Omental fat pad (tissue), 4 donors: ENCODE data around the gene TEAD1. TPM values are rescaled to one million over a fixed set of nuclear protein-coding genes. Genes with fewer than 3 reads are reported as not detected.

Source experiments
- ATAC-seq: fragments of 150-250 bp; one replicate; pipeline ENCODE4 v1.9.1; 2016; ENCODE audit warnings: mild to moderate bottlenecking, moderate library complexity; ENCODE audit not compliant: low FRiP score
- DNase-seq: peaks from one replicate; pipeline ENCODE4 v3.0.0-alpha.2; 2019; ENCODE audit warnings: low spot score
- total RNA-seq, 4 donors: library from RNA; depleted of rRNA; stranded (reverse); fragments of >200 nt; gene quantifications; one replicate each; pipeline ENCODE4 v1.1.0, GENCODE V29; 2016
- TF ChIP-seq, protein P1 (sequence below), 3 donors: fragments of 450-650 bp; IDR thresholded peaks; one replicate each; pipeline ENCODE4 v1.5.1; 2016 to 2017; ENCODE audit warnings: antibody characterized with exemption in 3 of 3, mild to moderate bottlenecking in 3 of 3, moderate library complexity in 2 of 3

Gene TEAD1
- total RNA-seq, 4 donors from 2014 or later: 81.7 to 123 (median 103) TPM

DNA sequence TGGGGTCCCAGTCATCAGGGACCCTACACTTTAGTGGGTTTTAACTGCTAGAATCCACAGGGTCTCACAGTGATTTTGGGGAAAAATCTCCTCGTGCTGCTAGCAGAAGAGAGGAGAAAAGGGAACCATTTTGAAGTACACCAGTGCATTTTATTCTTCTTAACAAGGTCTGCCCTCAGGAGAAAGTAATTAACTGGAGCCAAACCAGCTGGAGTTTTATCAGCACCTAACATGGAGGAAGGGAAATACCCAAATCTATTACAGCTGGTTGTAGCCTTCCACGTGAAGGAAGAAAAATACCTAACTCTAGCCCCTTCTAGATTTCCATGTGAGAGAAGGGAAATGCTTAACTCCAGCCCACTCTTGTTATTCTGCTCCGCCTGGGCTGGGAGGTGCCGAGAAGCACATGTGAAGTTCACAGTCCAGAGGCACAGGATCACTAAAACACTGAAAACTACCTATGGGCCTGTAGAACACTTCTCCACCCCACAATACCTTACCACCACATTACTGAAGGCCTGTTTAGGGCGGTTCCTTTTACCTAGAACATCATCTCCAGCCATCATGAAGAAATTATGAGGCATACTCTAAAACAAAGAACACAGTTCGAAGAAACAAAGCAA, 31.3 kb upstream of the TEAD1 start:
- TF ChIP-seq, protein P1, sequence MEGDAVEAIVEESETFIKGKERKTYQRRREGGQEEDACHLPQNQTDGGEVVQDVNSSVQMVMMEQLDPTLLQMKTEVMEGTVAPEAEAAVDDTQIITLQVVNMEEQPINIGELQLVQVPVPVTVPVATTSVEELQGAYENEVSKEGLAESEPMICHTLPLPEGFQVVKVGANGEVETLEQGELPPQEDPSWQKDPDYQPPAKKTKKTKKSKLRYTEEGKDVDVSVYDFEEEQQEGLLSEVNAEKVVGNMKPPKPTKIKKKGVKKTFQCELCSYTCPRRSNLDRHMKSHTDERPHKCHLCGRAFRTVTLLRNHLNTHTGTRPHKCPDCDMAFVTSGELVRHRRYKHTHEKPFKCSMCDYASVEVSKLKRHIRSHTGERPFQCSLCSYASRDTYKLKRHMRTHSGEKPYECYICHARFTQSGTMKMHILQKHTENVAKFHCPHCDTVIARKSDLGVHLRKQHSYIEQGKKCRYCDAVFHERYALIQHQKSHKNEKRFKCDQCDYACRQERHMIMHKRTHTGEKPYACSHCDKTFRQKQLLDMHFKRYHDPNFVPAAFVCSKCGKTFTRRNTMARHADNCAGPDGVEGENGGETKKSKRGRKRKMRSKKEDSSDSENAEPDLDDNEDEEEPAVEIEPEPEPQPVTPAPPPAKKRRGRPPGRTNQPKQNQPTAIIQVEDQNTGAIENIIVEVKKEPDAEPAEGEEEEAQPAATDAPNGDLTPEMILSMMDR (IDR thresholded peaks at IDR 0.05): no peak
- DNase-seq: no peak
- no peak for ATAC-seq

DNA sequence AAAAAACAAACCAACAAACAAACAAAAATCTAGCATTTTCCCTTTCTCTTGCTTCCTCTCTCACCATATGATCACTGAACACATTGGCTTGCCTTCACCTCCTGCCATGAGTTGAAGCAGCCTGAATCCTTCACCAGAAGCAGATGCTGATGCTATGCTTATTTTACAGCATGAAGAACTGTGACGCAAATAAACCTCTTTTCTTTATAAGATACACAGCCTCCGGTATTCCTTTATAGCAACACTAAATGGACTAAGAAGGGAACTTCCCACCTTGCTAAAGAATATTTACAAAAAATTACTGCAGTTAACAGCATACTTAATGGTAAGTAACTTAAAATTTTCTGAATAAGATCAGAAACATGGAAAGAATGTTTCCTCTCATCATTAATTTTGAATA, 27.7 kb upstream of the TEAD1 start:
- TF ChIP-seq, protein P1 (IDR thresholded peaks at IDR 0.05): no peak
- no peak for DNase-seq
- ATAC-seq: no peak

DNA sequence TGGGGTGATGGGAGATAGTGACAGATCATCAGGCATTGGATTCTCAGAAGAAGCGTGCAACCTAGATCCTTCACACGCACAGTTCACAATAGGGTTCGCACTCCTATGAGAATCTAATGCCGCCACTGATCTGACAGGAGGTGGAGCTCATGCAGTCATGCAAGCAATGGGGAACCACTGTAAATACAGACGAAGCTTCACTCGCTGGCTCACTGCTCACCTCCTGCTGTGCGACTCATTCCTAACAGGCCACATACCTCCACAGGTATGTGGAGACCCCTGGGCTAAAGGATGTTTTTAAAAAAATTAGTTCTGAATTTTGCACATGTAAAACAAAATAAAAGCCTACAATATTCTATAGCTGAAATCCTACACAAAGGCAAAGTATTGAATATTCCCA, 20.5 kb upstream of the TEAD1 start:
- no peak for ATAC-seq
- TF ChIP-seq, protein P1 (IDR thresholded peaks at IDR 0.05): no peak
- no peak for DNase-seq

DNA sequence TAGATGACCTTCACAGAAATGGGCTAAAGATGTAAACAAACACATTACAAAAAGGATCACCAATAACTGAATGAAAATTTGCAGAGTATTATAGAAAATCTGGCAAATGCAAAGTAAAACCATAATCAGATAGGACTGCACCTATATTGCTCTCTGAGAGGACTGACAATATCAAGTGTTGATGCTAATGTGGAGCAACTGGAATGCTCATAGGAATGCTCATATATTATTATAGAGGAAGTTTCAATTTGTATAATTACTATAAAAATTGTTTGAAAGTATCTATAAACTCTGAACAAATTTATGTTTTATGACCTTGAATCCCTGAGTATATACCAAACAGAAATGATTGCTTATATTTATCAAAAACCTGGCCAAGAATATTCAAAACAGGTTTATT, 18.4 kb upstream of the TEAD1 start:
- ATAC-seq: no peak
- TF ChIP-seq, protein P1 (IDR thresholded peaks at IDR 0.05): no peak
- no peak for DNase-seq

DNA sequence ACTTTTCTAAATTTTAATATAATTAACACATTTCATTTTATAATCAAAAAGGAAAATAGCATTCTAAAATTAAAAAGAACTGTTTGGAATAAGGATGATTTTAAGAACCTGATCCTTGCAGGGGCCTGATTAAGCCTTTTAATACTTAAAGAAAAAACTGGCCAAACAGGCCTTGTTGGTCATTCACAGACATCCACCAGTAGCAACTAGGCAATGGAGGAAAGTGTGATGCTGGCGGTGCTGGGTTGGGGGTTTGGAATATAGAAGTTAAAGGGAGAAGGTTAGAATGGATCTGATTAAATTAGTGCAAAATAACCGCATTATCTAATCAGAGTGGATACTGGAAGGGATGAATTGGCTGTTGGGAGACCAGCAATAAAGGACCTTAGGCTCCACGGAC, 16.9 kb upstream of the TEAD1 start:
- TF ChIP-seq, protein P1 (IDR thresholded peaks at IDR 0.05): no peak
- no peak for ATAC-seq

DNA sequence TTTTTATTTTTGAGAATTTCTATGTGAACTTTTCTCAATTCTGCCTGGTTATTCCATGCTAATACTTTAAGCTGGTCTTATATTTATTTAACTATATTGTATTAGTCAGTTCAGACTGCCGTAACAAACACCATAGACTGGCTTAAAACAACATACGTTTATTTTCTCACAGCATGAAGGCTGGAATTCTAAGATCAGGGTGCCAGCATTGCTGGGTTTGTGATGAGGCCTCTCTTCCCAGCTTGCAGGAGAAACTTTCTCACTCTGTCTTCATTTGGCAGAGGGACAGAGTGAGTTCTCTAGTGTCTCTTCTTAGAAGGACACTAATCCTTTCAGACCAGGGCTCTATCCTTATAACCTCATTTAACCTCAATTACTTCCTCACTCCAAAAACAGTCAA, 16.2 kb upstream of the TEAD1 start:
- DNase-seq: no peak
- ATAC-seq: no peak
- TF ChIP-seq, protein P1 (IDR thresholded peaks at IDR 0.05): no peak

More for the DNA sequence above, 16.9 kb upstream of the TEAD1 start:
- no peak for DNase-seq

DNA sequence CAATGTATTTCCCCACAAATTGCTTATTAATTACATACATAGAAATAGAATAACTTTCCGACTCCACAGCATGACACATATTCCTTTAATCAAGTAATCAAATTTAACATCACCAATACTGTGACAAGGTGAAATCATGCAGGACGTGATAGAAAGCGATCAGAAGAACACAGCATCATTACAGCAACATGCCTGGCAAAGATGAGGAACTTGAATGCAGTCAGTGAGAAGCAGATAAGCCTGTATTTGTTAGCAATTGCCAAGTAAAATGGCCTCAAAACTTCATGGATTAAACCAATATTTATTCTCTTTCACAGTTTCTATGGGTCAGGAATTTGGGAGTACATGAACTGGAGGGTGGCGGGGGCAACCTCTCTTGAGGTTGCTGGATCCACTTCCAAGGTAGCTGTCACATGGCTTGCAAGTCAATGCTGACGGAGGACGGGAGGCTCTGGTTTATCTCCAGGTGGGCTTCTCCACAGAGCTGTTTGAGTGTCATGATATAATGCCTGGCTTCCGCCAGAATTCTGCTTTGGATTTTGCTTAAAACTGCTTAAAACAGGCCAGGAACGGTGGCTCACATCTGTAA, 12.0 kb upstream of the TEAD1 start:
- TF ChIP-seq, protein P1 (IDR thresholded peaks at IDR 0.05): no peak
- DNase-seq: no peak

More for the DNA sequence above, 12.0 kb upstream of the TEAD1 start:
- ATAC-seq: no peak
